ENCODE measurements around the gene KIF1B.
A peak's percentile ranks its signal among the peaks of the same experiment; 100 is the strongest.
"Not testable (repeated sequence)": the region's sequence is repeated elsewhere in the genome, so short reads cannot be mapped to it uniquely, and the experiment has no call there.

The KIF1B gene

DNA sequence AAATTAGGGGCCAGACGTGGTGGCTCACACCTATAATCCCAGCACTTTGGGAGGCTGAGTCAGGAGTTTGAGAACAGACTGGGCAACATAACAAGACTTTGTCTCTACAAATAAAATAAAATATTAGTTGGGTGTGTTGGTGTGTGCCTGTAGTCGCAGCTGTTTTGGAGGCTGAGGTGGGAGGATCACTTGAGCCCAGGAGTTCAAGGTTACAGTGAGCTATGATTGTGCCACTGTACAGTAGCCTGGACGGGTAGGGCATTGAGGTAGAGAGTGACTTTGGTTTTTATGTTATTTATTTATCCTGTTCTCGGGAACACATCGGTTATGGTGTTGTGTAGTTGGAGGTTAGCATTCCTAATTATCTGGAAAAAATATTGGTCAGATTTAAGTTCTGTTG, 19.5 kb downstream of the KIF1B start:
- no peak for DNase-seq (ENCODE audit: low read depth, low spot score)

- DNase-seq (ENCODE audit: low read depth, low spot score) = no peak
Observed at GRCh38 chr1:10232163-10232562, 21.8 kb downstream of the KIF1B start.

- no peak for DNase-seq (ENCODE audit: low read depth, low spot score)
Observed at GRCh38 chr1:10236405-10237156, 26.2 kb downstream of the KIF1B start.

DNA sequence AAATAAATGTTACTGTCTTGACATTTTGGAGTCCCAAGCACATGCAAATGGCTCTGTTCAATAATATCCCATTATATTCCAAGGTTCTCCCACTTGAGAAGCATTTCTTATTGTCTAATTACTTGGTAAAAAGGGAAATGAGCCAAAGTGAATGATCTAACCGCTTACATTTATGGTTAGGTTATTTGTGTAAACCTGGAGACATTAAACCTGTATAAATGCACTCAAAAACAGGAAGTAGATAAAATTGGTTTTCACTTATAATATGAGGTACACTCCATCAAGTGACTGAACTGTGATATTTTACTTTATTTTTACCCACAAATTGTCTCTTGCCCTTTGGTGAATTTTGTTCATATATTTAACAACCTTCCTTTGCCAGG, 26.8 kb downstream of the KIF1B start:
- no peak for DNase-seq (ENCODE audit: low read depth, low spot score)

- DNase-seq (ENCODE audit: low read depth, low spot score) = no peak
Observed at GRCh38 chr1:10242135-10242534, 31.8 kb downstream of the KIF1B start.

- DNase-seq (ENCODE audit: low read depth, low spot score) = no peak
Observed at GRCh38 chr1:10242811-10243210, 32.4 kb downstream of the KIF1B start.

GRCh38 chr1:10245674-10246073, 35.3 kb downstream of the KIF1B start:
- DNase-seq (ENCODE audit: low read depth, low spot score) = no peak

GRCh38 chr1:10249808-10250457, 39.6 kb downstream of the KIF1B start:
- no peak for DNase-seq (ENCODE audit: low read depth, low spot score)

- no peak for DNase-seq (ENCODE audit: low read depth, low spot score)
Observed at GRCh38 chr1:10250663-10251062, 40.3 kb downstream of the KIF1B start.

DNA sequence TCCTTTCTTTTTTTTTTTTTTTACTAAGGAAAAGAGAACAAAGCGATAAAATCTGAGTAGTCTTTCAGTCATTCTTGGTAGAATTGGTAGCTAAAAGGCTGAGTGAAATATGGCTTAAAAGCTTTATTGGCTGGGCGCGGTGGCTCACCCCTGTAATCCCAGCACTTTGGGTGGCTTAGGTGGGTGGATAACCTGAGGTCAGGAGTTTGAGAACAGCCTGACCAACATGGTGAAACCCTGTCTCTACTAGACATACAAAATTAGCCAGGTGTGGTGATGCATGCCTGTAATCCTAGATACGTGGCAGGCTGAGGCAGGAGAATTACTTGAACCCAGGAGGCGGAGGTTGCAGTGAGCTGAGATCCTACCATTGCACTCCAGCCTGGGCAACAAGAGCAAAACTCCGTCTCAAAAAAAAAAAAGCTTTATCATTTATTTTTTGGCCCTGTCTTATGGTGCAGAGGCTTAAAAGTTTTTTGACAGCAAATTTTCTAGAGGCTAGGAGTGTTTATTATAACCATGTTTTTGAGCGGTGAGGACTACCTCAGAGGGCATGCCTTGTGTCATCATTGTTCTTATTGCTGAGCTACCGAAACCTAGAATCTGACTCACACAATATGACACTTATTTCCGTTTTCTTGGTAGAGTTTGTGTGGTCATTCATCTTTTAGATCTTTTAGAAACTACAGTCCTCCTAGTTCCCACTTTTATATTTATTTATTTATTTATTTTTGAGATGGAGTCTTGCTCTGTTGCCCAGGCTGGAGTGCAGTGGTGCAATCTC, 41.1 kb downstream of the KIF1B start:
- not testable (repeated sequence) for DNase-seq (ENCODE audit: low read depth, low spot score)

DNA sequence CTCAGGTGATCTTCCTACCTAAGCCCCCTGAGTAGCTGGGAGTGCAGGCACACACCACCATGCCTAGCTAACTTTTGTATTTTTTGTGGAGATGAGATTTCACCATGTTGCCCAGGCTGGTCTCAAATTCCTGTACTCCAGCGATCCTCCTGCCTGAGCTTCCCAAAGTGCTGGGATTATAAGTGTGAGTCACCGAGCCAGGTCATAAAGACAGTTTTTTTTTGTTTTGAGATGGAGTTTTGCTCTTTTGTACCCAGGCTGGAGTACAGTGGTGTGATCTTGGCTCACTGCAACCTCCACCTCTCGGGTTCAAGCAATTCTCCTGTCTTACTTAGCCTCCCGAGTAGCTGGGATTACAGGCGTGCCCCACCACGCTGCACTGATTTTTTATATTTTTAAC, 42.1 kb downstream of the KIF1B start:
- no peak for DNase-seq (ENCODE audit: low read depth, low spot score)

DNA sequence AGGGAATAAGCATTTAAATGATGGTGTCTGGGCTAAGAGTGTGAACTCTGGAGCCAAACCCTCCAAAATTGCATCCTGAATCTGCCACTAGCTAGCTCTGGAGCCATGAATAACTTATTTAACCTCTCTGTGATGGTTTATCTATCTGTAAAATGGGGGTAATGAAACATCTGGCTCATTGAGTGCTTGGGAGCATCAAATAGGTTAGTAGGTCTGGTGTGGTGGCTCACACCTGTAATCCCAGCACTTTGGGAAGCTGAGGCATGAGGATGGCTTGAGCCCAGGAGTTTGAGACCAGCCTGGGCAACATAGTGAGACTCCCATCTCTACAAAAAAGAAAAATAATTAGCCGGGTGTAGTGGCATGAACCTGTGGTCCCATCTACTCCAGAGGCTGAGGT, 42.8 kb downstream of the KIF1B start:
- no peak for DNase-seq (ENCODE audit: low read depth, low spot score)

DNA sequence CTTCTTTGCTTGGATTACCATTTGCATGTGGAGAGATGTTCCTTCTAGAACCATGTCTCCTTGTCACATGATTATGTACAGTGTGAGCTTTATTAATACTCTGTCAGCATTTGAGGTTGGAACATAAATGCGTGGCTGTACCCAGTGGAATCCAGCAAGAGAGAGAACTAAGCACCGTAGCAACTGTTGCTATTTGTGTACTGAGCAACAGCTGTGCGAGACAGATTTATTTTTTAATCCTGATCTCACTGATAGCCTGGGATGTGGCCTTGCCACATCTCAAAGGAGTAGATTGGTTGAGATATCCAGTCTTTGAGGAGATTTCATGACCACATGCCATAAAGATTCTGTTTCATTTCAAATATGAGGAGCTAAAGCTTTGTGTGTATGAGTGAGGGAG, 43.4 kb downstream of the KIF1B start:
- peak; percentile 44 for DNase-seq (ENCODE audit: low read depth, low spot score)

GRCh38 chr1:10257851-10258250, 47.5 kb downstream of the KIF1B start:
- DNase-seq (ENCODE audit: low read depth, low spot score) = no peak

DNA sequence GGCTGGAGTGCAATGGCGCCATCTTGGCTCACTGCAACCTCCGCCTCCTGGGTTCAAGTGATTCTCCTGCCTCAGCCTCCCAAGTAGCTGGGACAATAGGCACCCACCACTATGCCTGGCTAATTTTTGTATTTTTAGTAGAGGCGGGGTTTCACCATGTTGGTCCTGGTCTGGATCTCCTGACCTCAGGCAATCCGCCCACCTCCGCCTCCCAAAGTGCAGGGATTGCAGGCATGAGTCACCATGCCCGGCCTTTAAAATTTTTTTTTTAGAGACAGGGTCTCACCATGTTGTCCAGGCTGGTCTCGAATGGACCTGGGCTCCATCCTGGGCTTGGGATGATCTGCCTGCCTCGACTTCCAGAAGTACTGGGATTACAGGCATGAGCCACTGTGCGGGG, 49.2 kb downstream of the KIF1B start:
- DNase-seq (ENCODE audit: low read depth, low spot score) = not testable (repeated sequence)

GRCh38 chr1:10263450-10264082, 53.2 kb downstream of the KIF1B start:
- no peak for DNase-seq (ENCODE audit: low read depth, low spot score)

DNA sequence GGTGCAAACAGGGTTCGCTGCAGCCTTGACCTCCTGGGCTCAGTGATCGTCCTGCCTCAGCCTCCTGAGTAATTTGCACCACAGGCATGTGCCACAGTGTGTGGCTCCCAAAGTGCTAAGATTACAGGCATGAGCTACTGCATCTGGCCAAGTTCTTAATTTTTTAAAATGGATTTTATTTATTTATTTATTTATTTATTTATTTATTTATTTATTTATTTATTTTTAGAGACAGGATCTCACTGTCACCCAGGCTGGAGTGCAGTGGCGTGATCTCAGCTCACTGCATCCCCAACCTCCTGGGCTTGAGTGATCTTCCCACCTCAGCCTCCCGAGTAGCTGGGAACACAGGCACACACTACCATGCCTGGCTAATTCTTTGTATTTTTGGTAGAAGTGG, 54.7 kb downstream of the KIF1B start:
- DNase-seq (ENCODE audit: low read depth, low spot score) = no peak

GRCh38 chr1:10265900-10266299, 55.5 kb downstream of the KIF1B start:
- no peak for DNase-seq (ENCODE audit: low read depth, low spot score)

GRCh38 chr1:10267319-10267718, 56.9 kb downstream of the KIF1B start:
- no peak for DNase-seq (ENCODE audit: low read depth, low spot score)

DNA sequence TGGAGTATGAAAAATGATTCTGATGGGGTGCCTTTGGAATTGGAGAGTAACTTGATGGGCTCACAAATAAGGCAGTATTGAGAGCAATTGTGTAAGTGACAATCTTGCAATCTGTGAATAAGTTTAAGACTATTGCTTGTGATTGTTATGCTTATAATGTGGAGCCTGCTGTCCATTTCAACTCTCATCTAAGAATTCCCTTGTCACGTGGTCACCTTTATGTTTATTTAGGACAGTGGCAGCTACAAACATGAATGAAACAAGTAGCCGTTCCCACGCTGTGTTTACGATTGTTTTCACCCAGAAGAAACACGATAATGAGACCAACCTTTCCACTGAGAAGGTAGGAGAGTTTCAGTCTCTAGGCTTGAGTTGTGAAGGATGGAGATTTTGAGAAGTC, 57.6 kb downstream of the KIF1B start:
- no peak for DNase-seq (ENCODE audit: low read depth, low spot score)

DNA sequence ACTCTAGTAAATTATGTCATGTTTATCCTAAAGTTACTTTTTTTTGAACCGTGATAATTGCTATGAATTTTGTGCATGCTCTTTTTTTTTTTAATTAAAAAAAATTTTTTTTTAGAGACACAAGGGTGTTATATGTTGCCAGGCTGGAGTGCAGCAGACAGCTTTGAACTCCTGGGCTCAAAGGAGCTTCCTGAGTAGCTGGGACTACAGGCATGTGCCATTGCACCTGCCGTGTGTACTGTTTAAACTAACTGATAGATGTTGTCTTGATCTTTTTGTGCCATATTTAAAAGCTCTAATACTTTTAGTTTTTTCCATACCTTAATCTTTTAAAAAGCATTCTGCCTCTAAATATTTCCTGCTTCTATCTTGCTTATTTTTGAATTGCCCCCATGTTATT, 60.7 kb downstream of the KIF1B start:
- no peak for DNase-seq (ENCODE audit: low read depth, low spot score)

DNA sequence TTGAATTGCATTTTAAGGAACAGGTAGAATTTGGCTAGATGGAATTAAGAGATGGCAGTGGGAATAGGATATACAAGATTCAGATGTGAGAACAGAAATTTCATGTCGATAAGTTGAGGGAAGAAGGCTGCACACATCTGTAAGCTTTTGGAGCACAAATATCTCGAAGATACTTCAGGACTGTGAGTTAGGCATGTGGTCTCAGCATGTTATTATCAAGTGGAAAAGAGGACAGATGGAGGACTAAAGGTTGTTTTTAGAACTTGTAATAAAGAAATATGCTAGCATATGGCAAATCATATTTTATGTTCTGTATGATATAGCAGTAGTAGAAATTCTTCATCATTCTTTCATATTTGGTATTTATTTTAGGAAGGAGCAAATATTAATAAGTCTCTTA, 61.5 kb downstream of the KIF1B start:
- no peak for DNase-seq (ENCODE audit: low read depth, low spot score)
